Measurements from ENCODE around the gene ADARB1. TPM values are rescaled to one million over a fixed set of nuclear protein-coding genes. Genes with fewer than 3 reads are reported as not detected.
"Not testable (repeated sequence)": the region's sequence is repeated elsewhere in the genome, so short reads cannot be mapped to it uniquely, and the experiment has no call there.

ADARB1 gene
- total RNA-seq, 1 donor from 2014 or later: 23.9 TPM

- no peak for DNase-seq (ENCODE audit: low spot score)
These were observed 60.1 kb downstream of the ADARB1 start for GRCh38 chr21:45134279-45135076.

- no peak for DNase-seq (ENCODE audit: low spot score)
These were observed 60.7 kb downstream of the ADARB1 start for GRCh38 chr21:45135122-45135521.

- no peak for DNase-seq (ENCODE audit: low spot score)
These were observed 61.5 kb downstream of the ADARB1 start for GRCh38 chr21:45135868-45136267.

- DNase-seq (ENCODE audit: low spot score): no peak
These were observed 62.1 kb downstream of the ADARB1 start for GRCh38 chr21:45136500-45136899.

GRCh38 chr21:45136927-45137611, 62.7 kb downstream of the ADARB1 start:
- peak; percentile 89 for DNase-seq (ENCODE audit: low spot score)

GRCh38 chr21:45137612-45137937, 63.2 kb downstream of the ADARB1 start:
- DNase-seq (ENCODE audit: low spot score): no peak

GRCh38 chr21:45138199-45139002, 64.0 kb downstream of the ADARB1 start:
- no peak for DNase-seq (ENCODE audit: low spot score)

- DNase-seq (ENCODE audit: low spot score): not testable (repeated sequence)
These were observed 64.6 kb downstream of the ADARB1 start for GRCh38 chr21:45139003-45139360.

- DNase-seq (ENCODE audit: low spot score): no peak
These were observed 65.1 kb downstream of the ADARB1 start for GRCh38 chr21:45139473-45139872.

GRCh38 chr21:45140346-45140940, 66.1 kb downstream of the ADARB1 start:
- peak; percentile 83 for DNase-seq (ENCODE audit: low spot score)

- peak; percentile 26 for DNase-seq (ENCODE audit: low spot score)
These were observed 66.6 kb downstream of the ADARB1 start for GRCh38 chr21:45140944-45141343.

GRCh38 chr21:45141507-45141906, 67.1 kb downstream of the ADARB1 start:
- DNase-seq (ENCODE audit: low spot score): peak; percentile 29

- peak; percentile 41 for DNase-seq (ENCODE audit: low spot score)
These were observed 68.3 kb downstream of the ADARB1 start for GRCh38 chr21:45142469-45143308.

GRCh38 chr21:45143855-45144254, 69.5 kb downstream of the ADARB1 start:
- DNase-seq (ENCODE audit: low spot score): no peak

- peak; percentile 6 for DNase-seq (ENCODE audit: low spot score)
These were observed 70.8 kb downstream of the ADARB1 start for GRCh38 chr21:45145146-45145545.

GRCh38 chr21:45145846-45146245, 71.5 kb downstream of the ADARB1 start:
- peak; percentile 13 for DNase-seq (ENCODE audit: low spot score)

- DNase-seq (ENCODE audit: low spot score): peak; percentile 8
These were observed 71.9 kb downstream of the ADARB1 start for GRCh38 chr21:45146306-45146705.

- DNase-seq (ENCODE audit: low spot score): peak; percentile 34
These were observed 72.4 kb downstream of the ADARB1 start for GRCh38 chr21:45146801-45147200.

- DNase-seq (ENCODE audit: low spot score): peak; percentile 37
These were observed 73.3 kb downstream of the ADARB1 start for GRCh38 chr21:45147473-45148315.

- no peak for DNase-seq (ENCODE audit: low spot score)
These were observed 74.1 kb downstream of the ADARB1 start for GRCh38 chr21:45148316-45148990.

Measured in ureter (tissue), 1 donor.